ENCODE measurements around the gene PODNL1.

DNA sequence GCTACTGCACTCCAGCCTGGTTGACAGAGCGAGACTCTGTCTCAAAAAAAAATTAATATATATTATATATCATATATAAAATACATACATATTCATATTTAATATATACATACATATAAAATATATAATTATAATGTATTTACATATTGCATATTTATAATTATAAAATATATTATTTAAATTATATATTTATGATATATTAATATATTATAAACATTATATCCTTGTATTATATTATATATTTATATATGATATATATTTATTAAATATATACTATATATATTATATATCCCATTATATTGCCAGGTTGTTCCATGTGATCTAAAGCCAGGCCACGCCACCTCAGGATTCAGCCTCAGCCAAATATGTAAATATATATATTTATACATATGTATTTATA lies 42.0 kb downstream of the PODNL1 start:
- no peak for TF ChIP-seq POLR2A (IDR thresholded peaks at IDR 0.05; ENCODE audit: low read length)
- TF ChIP-seq GATA1 (IDR thresholded peaks at IDR 0.05; ENCODE audit: low read depth, low read length) = no peak
